IPS DF 6.9 (cell line): ENCODE results near the gene IQCB1.

Experiments
- DNase-seq: peaks from one replicate; pipeline ENCODE4 v3.0.0-alpha.2; 2013; ENCODE audit warnings: low read depth, low spot score
- H3K27ac ChIP-seq: one replicate; pipeline ENCODE4 v1.5.1; 2013; ENCODE audit warnings: low read length, control low read depth
- H3K27me3 ChIP-seq: 2 replicates; pipeline ENCODE4 v1.6.1; 2013; ENCODE audit warnings: mild to moderate bottlenecking, low read length; ENCODE audit not compliant: control insufficient read depth, insufficient read depth
- H3K36me3 ChIP-seq: 2 replicates; pipeline ENCODE4 v1.6.1; 2013; ENCODE audit warnings: low read length; ENCODE audit not compliant: control insufficient read depth, insufficient read depth
- H3K4me1 ChIP-seq: 2 replicates; pipeline ENCODE4 v1.6.1; 2013; ENCODE audit warnings: low read length; ENCODE audit not compliant: control insufficient read depth, insufficient read depth
- H3K4me3 ChIP-seq: 2 replicates; pipeline ENCODE4 v1.5.1; 2013; ENCODE audit warnings: mild to moderate bottlenecking, low read length
- H3K9me3 ChIP-seq: 2 replicates; pipeline ENCODE4 v1.6.1; 2013; ENCODE audit warnings: low read length, inconsistent platforms; ENCODE audit not compliant: control insufficient read depth, insufficient read depth
- WGBS: extraction: QIAGEN DNeasy Blood & Tissue Kit; methylation state at CpG from one replicate; pipeline ENCODE4 v1.1.7; 2013; ENCODE audit warnings: mixed read lengths, missing lambda C conversion rate; ENCODE audit not compliant: insufficient read length, insufficient coverage; 5-methylcytosine and 5-hydroxymethylcytosine counted together

Gene IQCB1

GRCh38 chr3:121769246-121769645 lies 65.6 kb downstream of the IQCB1 start:
- Histone ChIP-seq H3K4me1 (no peaks in the 10 kb centered on the region), H3K27ac (no peak overlapping the region), H3K36me3 (peaks cover 10% of the 10 kb centered on the region; the same call in 1 of the 2 replicates), H3K4me3 (no peak overlapping the region), H3K9me3 (no peaks in the 10 kb centered on the region), H3K27me3 (no peaks in the 10 kb centered on the region)
- no peak for DNase-seq
- no CpG with 5 or more reads among the region's 1 CpG for WGBS

- peaks cover 10% of the 10 kb centered on the region; the same call in 1 of the 2 replicates for H3K36me3 ChIP-seq
- WGBS: no CpG with 5 or more reads among the region's 2 CpGs
- H3K4me3 ChIP-seq: no peak overlapping the region
- no peaks in the 10 kb centered on the region for H3K4me1 ChIP-seq
- H3K9me3 ChIP-seq: no peaks in the 10 kb centered on the region
- no peaks in the 10 kb centered on the region for H3K27me3 ChIP-seq
- no peak overlapping the region for H3K27ac ChIP-seq
- DNase-seq: no peak
Observed at GRCh38 chr3:121768452-121768851, 66.4 kb downstream of the IQCB1 start.

GRCh38 chr3:121759541-121760202 lies 75.2 kb downstream of the IQCB1 start:
- H3K36me3 ChIP-seq: no peaks in the 10 kb centered on the region
- H3K27ac ChIP-seq: no peak overlapping the region
- no peaks in the 10 kb centered on the region for H3K4me1 ChIP-seq
- no CpG with 5 or more reads among the region's 3 CpGs for whole genome bisulfite sequencing
- DNase-seq: no peak
- H3K4me3 ChIP-seq: no peak overlapping the region
- no peaks in the 10 kb centered on the region for H3K9me3 ChIP-seq
- H3K27me3 ChIP-seq: no peaks in the 10 kb centered on the region

DNA sequence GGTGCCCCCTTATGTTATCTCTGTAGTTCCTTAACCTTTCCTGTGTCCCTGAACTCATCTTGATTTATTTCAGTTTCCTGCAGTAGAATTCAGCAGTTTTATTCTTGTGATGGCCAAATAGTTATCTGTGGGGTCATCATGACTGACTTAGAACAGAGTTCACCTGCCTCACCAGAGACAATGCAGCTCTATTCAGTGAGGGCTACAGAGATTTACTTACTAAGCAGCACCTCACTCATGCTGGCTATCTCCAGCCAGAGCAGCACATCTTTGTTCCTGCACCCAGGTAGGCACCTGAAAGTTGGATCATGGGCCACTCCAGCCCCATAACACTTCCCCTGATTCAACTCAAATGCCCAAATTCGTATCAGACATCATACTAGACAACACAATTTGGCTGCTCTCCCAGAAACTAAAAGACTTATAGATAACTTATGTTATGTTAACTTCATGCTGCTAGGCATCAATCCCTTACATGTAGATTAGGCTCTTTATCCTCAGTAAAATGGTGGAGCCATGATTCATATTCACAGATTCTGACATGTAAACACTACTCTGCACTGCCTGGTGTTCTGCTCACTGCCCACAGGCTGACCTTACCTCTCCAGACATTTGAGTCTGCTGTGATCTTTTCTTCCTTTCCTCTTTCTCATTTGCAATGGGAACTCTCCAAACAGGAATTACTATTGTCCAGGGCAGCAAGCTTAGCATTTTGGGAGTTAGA lies 76.0 kb downstream of the IQCB1 start:
- no peak overlapping the region for H3K4me3 ChIP-seq
- H3K27ac ChIP-seq: no peak overlapping the region
- H3K9me3 ChIP-seq: no peaks in the 10 kb centered on the region
- H3K36me3 ChIP-seq: no peaks in the 10 kb centered on the region
- no peak for DNase-seq
- H3K27me3 ChIP-seq: no peaks in the 10 kb centered on the region
- WGBS: no CpG with 5 or more reads among the region's 1 CpG
- no peaks in the 10 kb centered on the region for H3K4me1 ChIP-seq

DNA sequence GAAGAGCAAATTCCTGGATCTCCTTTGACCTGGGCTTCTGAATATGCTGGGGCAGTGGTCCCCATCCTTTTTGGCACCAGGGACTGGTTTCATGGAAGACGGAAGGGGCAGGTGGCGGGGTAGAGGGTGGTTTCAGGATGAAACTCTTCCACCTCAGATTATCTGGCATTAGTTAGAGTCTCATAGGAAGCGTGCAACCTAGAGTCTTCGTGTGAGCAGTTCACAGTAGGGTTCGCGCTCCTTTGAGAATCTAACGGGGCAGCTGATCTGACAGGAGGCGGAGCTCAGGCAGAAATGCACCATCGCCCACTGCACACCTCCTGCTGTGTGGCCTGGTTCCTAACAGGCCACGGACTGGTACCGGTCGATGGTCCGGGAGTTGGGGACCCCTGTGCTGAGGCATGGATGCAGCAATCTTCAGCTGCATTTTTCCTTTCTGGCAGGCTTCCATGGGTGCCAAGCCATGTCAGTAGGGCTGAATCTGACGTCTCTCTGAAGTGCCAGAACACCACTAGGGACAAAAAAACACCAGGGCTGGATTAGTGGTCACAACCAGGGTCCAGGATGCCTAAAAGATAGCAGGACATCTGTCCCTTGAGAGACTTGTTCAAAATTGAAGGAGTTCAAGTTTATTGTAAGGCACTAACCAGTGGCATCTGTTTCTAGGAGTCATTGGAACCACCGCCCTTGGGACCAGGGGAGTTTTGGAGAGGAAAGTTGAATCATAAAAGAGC lies 76.9 kb downstream of the IQCB1 start:
- Histone ChIP-seq H3K9me3 (no peaks in the 10 kb centered on the region), H3K4me1 (no peaks in the 10 kb centered on the region), H3K4me3 (no peak overlapping the region), H3K36me3 (no peaks in the 10 kb centered on the region), H3K27ac (no peak overlapping the region), H3K27me3 (no peaks in the 10 kb centered on the region)
- no CpG with 5 or more reads among the region's 15 CpGs for WGBS
- DNase-seq: no peak

GRCh38 chr3:121757087-121757811 lies 77.6 kb downstream of the IQCB1 start:
- H3K4me1 ChIP-seq: no peaks in the 10 kb centered on the region
- no peak for DNase-seq
- no peak overlapping the region for H3K27ac ChIP-seq
- H3K4me3 ChIP-seq: no peak overlapping the region
- H3K9me3 ChIP-seq: no peaks in the 10 kb centered on the region
- no CpG with 5 or more reads among the region's 4 CpGs for WGBS
- no peaks in the 10 kb centered on the region for H3K36me3 ChIP-seq
- H3K27me3 ChIP-seq: no peaks in the 10 kb centered on the region

DNA sequence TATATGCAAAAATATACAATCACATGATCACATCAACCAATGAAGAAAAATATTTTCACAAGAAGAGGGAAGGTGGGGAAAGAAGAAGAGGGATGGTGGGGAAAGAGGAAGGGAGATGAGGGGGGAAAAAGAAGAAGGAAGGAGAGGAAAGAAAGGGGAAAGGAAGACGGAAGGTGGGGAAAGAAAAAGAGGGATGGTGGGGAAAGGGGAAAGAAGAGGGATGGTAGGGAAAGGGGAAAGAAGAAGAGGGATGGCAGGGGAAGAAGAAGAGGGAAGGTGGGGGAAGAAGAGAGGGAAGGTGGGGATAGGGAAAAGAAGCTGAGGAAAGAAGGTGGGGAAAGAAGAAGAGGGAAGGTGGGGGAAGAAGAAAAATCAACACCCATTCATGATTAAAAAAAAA lies 82.1 kb downstream of the IQCB1 start:
- H3K4me3 ChIP-seq: no peak overlapping the region
- 96% methylated on average over 1 of the region's 1 CpG for WGBS
- H3K36me3 ChIP-seq: no peaks in the 10 kb centered on the region
- no peaks in the 10 kb centered on the region for H3K27me3 ChIP-seq
- no peaks in the 10 kb centered on the region for H3K4me1 ChIP-seq
- DNase-seq: no peak
- H3K9me3 ChIP-seq: no peaks in the 10 kb centered on the region
- H3K27ac ChIP-seq: no peak overlapping the region

- Histone ChIP-seq H3K4me3 (no peak overlapping the region), H3K27me3 (no peaks in the 10 kb centered on the region), H3K9me3 (no peaks in the 10 kb centered on the region), H3K4me1 (no peaks in the 10 kb centered on the region), H3K36me3 (no peaks in the 10 kb centered on the region), H3K27ac (no peak overlapping the region)
- no CpG with 5 or more reads among the region's 1 CpG for WGBS
- no peak for DNase-seq
Observed at GRCh38 chr3:121752261-121752660, 82.6 kb downstream of the IQCB1 start.

GRCh38 chr3:121750087-121750415 lies 84.8 kb downstream of the IQCB1 start:
- H3K27ac ChIP-seq: no peak overlapping the region
- no peaks in the 10 kb centered on the region for H3K36me3 ChIP-seq
- H3K9me3 ChIP-seq: no peaks in the 10 kb centered on the region
- H3K27me3 ChIP-seq: no peaks in the 10 kb centered on the region
- H3K4me1 ChIP-seq: no peaks in the 10 kb centered on the region
- DNase-seq: no peak
- H3K4me3 ChIP-seq: peak overlapping the region; percentile 55; the same call in 1 of the 2 replicates
- no CpG with 5 or more reads among the region's 9 CpGs for WGBS
